Adrenal gland (tissue), 12 donors: ENCODE results near the gene INSRR. TPM values are rescaled to one million over a fixed set of nuclear protein-coding genes. Genes with fewer than 3 reads are reported as not detected.

Experiments used
- DNase-seq, 7 donors: peaks; one replicate each; pipeline ENCODE4 v3.0.0-alpha.2; 2019 to 2020
- H3K27ac ChIP-seq, 5 donors: fragments of 200-600 bp; sonication (generic) in 4 of 5; 1 replicate in 3 of 5; 2 replicates in 2 of 5; pipeline versions ENCODE4 v1.5.1 to v1.8.0; 2016 to 2020; ENCODE audit warnings: mild to moderate bottlenecking in 1 of 5
- H3K27me3 ChIP-seq: fragments of 200-600 bp; 2 replicates; pipeline ENCODE4 v1.8.0; 2021
- H3K36me3 ChIP-seq, 2 donors: fragments of 200-600 bp; replicated peaks in 1 of 2; 1 replicate in 1 of 2; 2 replicates in 1 of 2; pipeline versions ENCODE4 v1.5.1 to v1.8.0; 2018 to 2022
- H3K4me1 ChIP-seq, 2 donors: fragments of 200-600 bp; replicated peaks in 1 of 2; 1 replicate in 1 of 2; 2 replicates in 1 of 2; pipeline versions ENCODE4 v1.5.1 to v1.8.0; 2018 to 2021
- H3K4me3 ChIP-seq, 4 donors: fragments of 200-600 bp; sonication (generic) in 3 of 4; one replicate each; pipeline ENCODE4 v1.5.1; 2016 to 2018
- H3K9me3 ChIP-seq, 3 donors: fragments of 200-600 bp; sonication (generic) in 1 of 3; replicated peaks in 1 of 3; 1 replicate in 2 of 3; 2 replicates in 1 of 3; pipeline versions ENCODE4 v1.5.1 to v1.8.0; 2016 to 2021
- CTCF ChIP-seq, 6 experiments: fragments of 450-650 bp in 4 of 6; fragments of 200-600 bp in 2 of 6; sonication (generic) in 1 of 6; IDR thresholded peaks; 1 replicate in 5 of 6; 2 replicates in 1 of 6; pipeline versions ENCODE4 v1.5.1 to v1.8.0; 2016 to 2021; ENCODE audit warnings: antibody characterized with exemption in 6 of 6, mild to moderate bottlenecking in 2 of 6, moderate library complexity in 1 of 6
- POLR2A ChIP-seq, 2 donors: fragments of 450-650 bp; IDR thresholded peaks; one replicate each; pipeline ENCODE4 v1.6.1; 2017; ENCODE audit warnings: antibody characterized with exemption in 2 of 2, mild to moderate bottlenecking in 2 of 2, moderate library complexity in 1 of 2
- WGBS, 4 donors: extraction: QIAGEN DNeasy Blood & Tissue Kit in 2 of 4; methylation state at CpG; one replicate each; pipeline versions ENCODE4 v1.1.5 to v1.1.7; 2013 to 2017; 5-methylcytosine and 5-hydroxymethylcytosine counted together
- intact Hi-C, 2 donors: fragments of 100-400 bp; cut with DNase I; formaldehyde crosslinking; loops; one replicate each; pipeline versions ENCODE4 v1.14.1 to v1.15.0; 2022 to 2023
- polyA plus RNA-seq, 3 donors: library from polyadenylated mRNA; stranded (reverse); fragments of 200-250 nt in 2 of 3; fragments of 350-450 nt in 1 of 3; fragmentation: Illumina TruSeq in 1 of 3; extraction: RNeasy Lipid Tissue Mini Kit (QIAGEN cat#74804) in 1 of 3; gene quantifications; one replicate each; pipeline ENCODE4 v1.2.3, GENCODE V29; 2013 to 2014
- total RNA-seq, 9 donors: library from RNA; depleted of rRNA in 4 of 9; stranded (reverse); fragments of >200 nt in 4 of 9; fragments of 120-200 nt in 1 of 9; fragmentation: NEBNext Ultra II Directional in 1 of 9; extraction: Animal tissue kit (Norgen Biotek cat#: 25700) in 1 of 9; gene quantifications; one replicate each; pipeline versions ENCODE4 v1.1.0 to v1.2.4, GENCODE V29; 2013 to 2023
- donor health status: healthy with polysubstance abuse.
- donor health status: Bipolar disorder and iron deficiency.
- donor health status: DM: yes; HTN: yes; CAD: no.
- donor health status: DM: no; HTN: no; CAD: no.
- donor health status: DM: no; HTN: no; CAD: no.
- donor health status: DM: yes; HTN: yes; CAD: no.

INSRR gene
- total and polyA plus RNA-seq, 12 donors = 0.04 to 8.7 (median 0.35) TPM; not detected in 2

- TF ChIP-seq CTCF (IDR thresholded peaks at IDR 0.05) (no peak), POLR2A (IDR thresholded peaks at IDR 0.05) (no peak)
- intact Hi-C loops = loop anchor here (10.0 kb wide), 2 partner anchors 144 to 174 kb away; partner anchors contain the start of genes ISG20L2 (in 1 of the 2) and METTL25B (in 1 of the 2)
- no peak for DNase-seq
- H3K27ac ChIP-seq = no peak overlapping the region
- no peaks in the 10 kb centered on the region for H3K36me3 ChIP-seq
- H3K9me3 ChIP-seq = no peaks in the 10 kb centered on the region
- H3K27me3 ChIP-seq = no peaks in the 10 kb centered on the region
- no peak overlapping the region for H3K4me3 ChIP-seq
- H3K4me1 ChIP-seq = no peaks in the 10 kb centered on the region
- 62 to 78% (median 77%) methylated on average over 12 to 13 of the region's 13 CpGs for WGBS, 4 donors
These were observed 9.4 kb upstream of the INSRR start for GRCh38 chr1:156868341-156868740.

GRCh38 chr1:156866249-156866909 is 7.5 kb upstream of the INSRR start:
- no peak for DNase-seq
- H3K27me3 ChIP-seq = peaks cover 6% of the 10 kb centered on the region
- H3K9me3 ChIP-seq = no peaks in the 10 kb centered on the region
- H3K27ac ChIP-seq = no peak overlapping the region
- intact Hi-C loops = loop anchor here (10.0 kb wide), 2 partner anchors 142 to 172 kb away; partner anchors contain the start of genes ISG20L2 (in 1 of the 2) and METTL25B (in 1 of the 2)
- 55 to 62% (median 58%) methylated on average over 8 to 12 of the region's 12 CpGs for WGBS, 4 donors
- TF ChIP-seq POLR2A (IDR thresholded peaks at IDR 0.05) = no peak
- TF ChIP-seq CTCF (IDR thresholded peaks at IDR 0.05) = no peak
- H3K36me3 ChIP-seq = no peaks in the 10 kb centered on the region
- H3K4me3 ChIP-seq = no peak overlapping the region
- H3K4me1 ChIP-seq = no peaks in the 10 kb centered on the region

GRCh38 chr1:156865865-156866248 is 6.9 kb upstream of the INSRR start:
- peaks cover 11% of the 10 kb centered on the region for H3K27me3 ChIP-seq

More at GRCh38 chr1:156865865-156866248, 6.9 kb upstream of the INSRR start:
- Histone ChIP-seq H3K36me3 (no peaks in the 10 kb centered on the region), H3K9me3 (no peaks in the 10 kb centered on the region), H3K4me3 (no peak overlapping the region), H3K27ac (no peak overlapping the region), H3K4me1 (peaks cover 0 to 3% of the 10 kb centered on the region in 2 donors)
- WGBS, 4 donors = 70 to 80% (median 78%) methylated on average over 4 of the region's 4 CpGs
- intact Hi-C loops = loop anchor here (10.0 kb wide), 2 partner anchors 141 to 171 kb away; partner anchors contain the start of genes ISG20L2 (in 1 of the 2) and METTL25B (in 1 of the 2)
- TF ChIP-seq CTCF (IDR thresholded peaks at IDR 0.05) (no peak), POLR2A (IDR thresholded peaks at IDR 0.05) (no peak)
- no peak for DNase-seq
